BE2C (cell line): ENCODE data around the gene PTPRD.

ENCODE experiments used
- DNase-seq: peaks from one replicate; pipeline ENCODE4 v3.0.0-alpha.2; 2020
- H3K27me3 ChIP-seq: fragments of 250-450 bp; sonication (Bioruptor Pico); 2 replicates; pipeline ENCODE4 v1.5.1; 2020; ENCODE audit warnings: mild to moderate bottlenecking
- H3K36me3 ChIP-seq: fragments of 250-450 bp; sonication (Bioruptor Pico); 2 replicates; pipeline ENCODE4 v1.5.1; 2020; ENCODE audit warnings: mild to moderate bottlenecking
- H3K4me1 ChIP-seq: fragments of 250-450 bp; sonication (Bioruptor Pico); 2 replicates; pipeline ENCODE4 v1.5.1; 2020
- H3K4me3 ChIP-seq: 2 replicates; pipeline ENCODE4 v1.5.1; 2011; ENCODE audit warnings: low read depth, low read length
- H3K9me3 ChIP-seq: fragments of 250-450 bp; sonication (Bioruptor Pico); 2 replicates; pipeline ENCODE4 v1.5.1; 2020
- TF ChIP-seq, protein P1 (sequence below): IDR thresholded peaks from 2 replicates; pipeline ENCODE4 v1.5.1; 2012; ENCODE audit warnings: mild to moderate bottlenecking, low read depth, low read length

The PTPRD gene

DNA sequence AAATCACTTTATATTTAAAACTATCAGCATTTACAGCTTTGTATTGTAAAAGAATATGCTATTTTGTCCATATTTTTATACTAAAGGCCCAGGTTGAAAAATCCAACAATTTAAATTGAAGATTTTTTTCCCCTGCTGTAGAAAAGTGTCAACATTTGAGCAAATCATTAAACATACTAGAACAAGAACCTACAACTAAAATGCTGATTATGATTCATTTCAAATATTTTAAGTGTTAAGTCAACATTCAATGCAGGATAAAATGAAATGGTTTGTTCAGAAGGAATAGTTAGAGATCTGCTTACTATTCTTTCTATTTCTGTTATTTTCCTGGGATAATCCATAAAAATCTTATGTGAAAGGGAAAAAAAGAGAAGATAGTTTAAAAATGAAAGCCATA is 1946.7 kb downstream of the PTPRD start:
- Histone ChIP-seq H3K36me3 (no peaks in the 10 kb centered on the region), H3K4me3 (no peak overlapping the region), H3K4me1 (no peaks in the 10 kb centered on the region), H3K27me3 (no peaks in the 10 kb centered on the region), H3K9me3 (no peaks in the 10 kb centered on the region)
- TF ChIP-seq, protein P1, sequence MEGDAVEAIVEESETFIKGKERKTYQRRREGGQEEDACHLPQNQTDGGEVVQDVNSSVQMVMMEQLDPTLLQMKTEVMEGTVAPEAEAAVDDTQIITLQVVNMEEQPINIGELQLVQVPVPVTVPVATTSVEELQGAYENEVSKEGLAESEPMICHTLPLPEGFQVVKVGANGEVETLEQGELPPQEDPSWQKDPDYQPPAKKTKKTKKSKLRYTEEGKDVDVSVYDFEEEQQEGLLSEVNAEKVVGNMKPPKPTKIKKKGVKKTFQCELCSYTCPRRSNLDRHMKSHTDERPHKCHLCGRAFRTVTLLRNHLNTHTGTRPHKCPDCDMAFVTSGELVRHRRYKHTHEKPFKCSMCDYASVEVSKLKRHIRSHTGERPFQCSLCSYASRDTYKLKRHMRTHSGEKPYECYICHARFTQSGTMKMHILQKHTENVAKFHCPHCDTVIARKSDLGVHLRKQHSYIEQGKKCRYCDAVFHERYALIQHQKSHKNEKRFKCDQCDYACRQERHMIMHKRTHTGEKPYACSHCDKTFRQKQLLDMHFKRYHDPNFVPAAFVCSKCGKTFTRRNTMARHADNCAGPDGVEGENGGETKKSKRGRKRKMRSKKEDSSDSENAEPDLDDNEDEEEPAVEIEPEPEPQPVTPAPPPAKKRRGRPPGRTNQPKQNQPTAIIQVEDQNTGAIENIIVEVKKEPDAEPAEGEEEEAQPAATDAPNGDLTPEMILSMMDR, result no peak
- no peak for DNase-seq

DNA sequence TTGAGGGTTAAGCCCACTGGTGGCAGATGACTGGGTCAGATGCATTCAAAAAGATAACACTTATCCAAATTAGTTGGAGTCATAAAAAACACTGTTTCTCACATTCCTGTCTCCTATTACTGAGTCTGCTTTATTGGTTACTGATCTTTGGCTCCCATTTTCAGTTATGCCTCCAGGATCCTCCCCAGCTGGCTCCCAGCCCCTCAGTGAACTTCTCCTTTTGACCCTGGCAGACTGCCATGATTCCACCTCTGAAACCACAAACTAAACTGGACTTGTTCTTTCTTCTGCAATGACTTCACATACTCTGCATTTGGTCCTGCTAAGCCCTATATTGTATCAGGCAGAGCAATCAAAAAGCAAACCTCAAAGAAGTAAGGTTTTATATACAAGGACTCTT is 1952.4 kb downstream of the PTPRD start:
- no peaks in the 10 kb centered on the region for H3K36me3 ChIP-seq
- H3K9me3 ChIP-seq, result no peaks in the 10 kb centered on the region
- no peak for DNase-seq

DNA sequence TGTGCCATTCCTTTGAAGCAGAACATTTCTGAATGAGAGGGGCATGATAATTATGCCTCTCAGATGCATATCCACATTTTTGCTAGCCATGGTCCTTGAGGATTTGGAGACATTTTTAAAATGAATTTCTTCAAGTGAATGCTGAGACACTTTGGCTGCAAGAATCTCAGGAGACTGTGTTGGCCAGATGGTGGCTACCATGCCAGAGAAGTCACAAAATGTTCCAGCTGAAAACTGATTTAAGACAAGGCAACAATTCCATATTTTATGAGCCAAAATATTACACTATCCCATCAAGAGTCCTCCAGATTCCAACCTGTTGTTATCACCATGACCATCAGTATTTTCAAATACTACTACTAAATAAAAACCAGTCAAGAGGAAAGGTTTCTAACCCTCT is 1953.7 kb downstream of the PTPRD start:
- Histone ChIP-seq H3K4me3 (no peak overlapping the region), H3K36me3 (no peaks in the 10 kb centered on the region), H3K27me3 (no peaks in the 10 kb centered on the region), H3K4me1 (no peaks in the 10 kb centered on the region), H3K9me3 (no peaks in the 10 kb centered on the region)
- TF ChIP-seq, protein P1, result no peak
- DNase-seq, result no peak

More for the DNA sequence above, 1952.4 kb downstream of the PTPRD start:
- H3K4me1 ChIP-seq, result no peaks in the 10 kb centered on the region
- no peaks in the 10 kb centered on the region for H3K27me3 ChIP-seq
- H3K4me3 ChIP-seq, result no peak overlapping the region
- TF ChIP-seq, protein P1, result no peak

DNA sequence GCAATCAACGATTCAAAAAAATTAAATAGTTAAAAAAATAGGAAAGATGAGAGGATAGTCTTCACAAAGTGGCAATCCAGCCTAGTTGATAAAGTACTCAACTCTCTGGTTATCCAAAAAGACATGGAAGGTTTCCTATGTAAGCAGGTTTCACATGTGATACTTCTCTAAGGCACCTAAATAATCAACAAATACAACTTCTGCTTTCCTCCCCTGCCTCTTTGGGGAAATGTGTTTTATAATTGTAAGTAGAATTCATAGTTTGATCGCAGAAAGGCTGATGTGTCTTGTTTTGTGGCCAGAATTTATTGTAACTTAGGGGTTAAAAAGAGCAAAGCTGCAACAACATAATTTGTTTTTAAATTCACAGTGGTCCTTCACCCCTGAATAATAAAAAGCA is 1957.7 kb downstream of the PTPRD start:
- no peaks in the 10 kb centered on the region for H3K9me3 ChIP-seq
- H3K27me3 ChIP-seq, result no peaks in the 10 kb centered on the region
- DNase-seq, result no peak
- no peaks in the 10 kb centered on the region for H3K4me1 ChIP-seq
- TF ChIP-seq, protein P1, result no peak
- H3K36me3 ChIP-seq, result no peaks in the 10 kb centered on the region
- H3K4me3 ChIP-seq, result no peak overlapping the region

DNA sequence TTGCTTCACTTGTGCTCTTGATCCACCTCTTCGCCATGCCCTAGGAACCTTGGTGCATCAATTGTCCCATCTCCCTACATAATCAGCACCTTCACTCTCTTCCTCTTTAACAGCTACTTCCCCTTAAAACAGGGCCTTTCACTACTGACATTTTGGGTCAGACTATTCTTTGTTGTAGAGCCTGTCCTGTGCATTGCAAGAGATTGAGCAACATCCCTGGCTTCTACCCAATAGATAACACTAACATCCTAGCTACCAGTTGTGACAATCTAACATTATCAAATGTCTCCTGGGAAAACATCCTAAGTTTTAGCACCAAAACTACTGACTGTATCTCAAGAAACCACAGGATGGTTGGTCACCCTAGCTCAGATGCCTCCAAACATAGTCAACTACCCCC is 1958.9 kb downstream of the PTPRD start:
- Histone ChIP-seq H3K27me3 (no peaks in the 10 kb centered on the region), H3K36me3 (no peaks in the 10 kb centered on the region), H3K4me3 (no peak overlapping the region), H3K9me3 (no peaks in the 10 kb centered on the region), H3K4me1 (no peaks in the 10 kb centered on the region)
- DNase-seq, result no peak
- TF ChIP-seq, protein P1, result no peak

DNA sequence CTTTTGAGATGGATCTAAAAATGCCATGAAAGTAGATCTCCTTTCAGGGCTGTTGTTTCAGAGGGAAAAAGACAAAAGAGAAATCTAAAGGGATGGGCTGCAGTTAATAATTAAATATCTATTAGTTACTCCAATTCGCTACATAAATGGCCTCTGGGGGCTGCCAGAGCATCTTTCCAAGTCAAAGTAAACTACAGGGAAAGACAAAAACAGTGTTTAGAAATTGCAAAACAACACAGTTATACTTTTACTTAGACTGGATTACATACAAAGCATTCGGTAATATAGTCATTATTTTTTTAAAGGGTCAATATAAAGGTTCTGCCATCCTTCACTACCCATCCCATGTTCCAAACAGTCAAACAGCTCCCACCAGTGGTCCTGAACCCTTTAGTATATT is 1959.7 kb downstream of the PTPRD start:
- TF ChIP-seq, protein P1, result no peak

More for the DNA sequence above, 1959.7 kb downstream of the PTPRD start:
- no peaks in the 10 kb centered on the region for H3K4me1 ChIP-seq
- no peak for DNase-seq
- no peak overlapping the region for H3K4me3 ChIP-seq
- H3K9me3 ChIP-seq, result no peaks in the 10 kb centered on the region
- H3K36me3 ChIP-seq, result no peaks in the 10 kb centered on the region
- no peaks in the 10 kb centered on the region for H3K27me3 ChIP-seq
